D721Med (cell line): ENCODE data around the gene CTBP2.

Experiments
- DNase-seq: peaks from one replicate; pipeline ENCODE4 v3.0.0; 2011; ENCODE audit warnings: low spot score; ENCODE audit not compliant: insufficient read length
- FAIRE-seq: peaks from 2 replicates; lab custom pipeline; 2011; peaks lifted over from hg19 to GRCh38; lab: Jason Lieb, UNC
- TF ChIP-seq, protein P1 (sequence below): IDR thresholded peaks from 2 replicates; pipeline ENCODE4 v1.5.1; 2012; ENCODE audit warnings: mild to moderate bottlenecking, control low read depth; ENCODE audit not compliant: insufficient read depth; ENCODE audit errors: missing control alignments

Gene CTBP2

DNA sequence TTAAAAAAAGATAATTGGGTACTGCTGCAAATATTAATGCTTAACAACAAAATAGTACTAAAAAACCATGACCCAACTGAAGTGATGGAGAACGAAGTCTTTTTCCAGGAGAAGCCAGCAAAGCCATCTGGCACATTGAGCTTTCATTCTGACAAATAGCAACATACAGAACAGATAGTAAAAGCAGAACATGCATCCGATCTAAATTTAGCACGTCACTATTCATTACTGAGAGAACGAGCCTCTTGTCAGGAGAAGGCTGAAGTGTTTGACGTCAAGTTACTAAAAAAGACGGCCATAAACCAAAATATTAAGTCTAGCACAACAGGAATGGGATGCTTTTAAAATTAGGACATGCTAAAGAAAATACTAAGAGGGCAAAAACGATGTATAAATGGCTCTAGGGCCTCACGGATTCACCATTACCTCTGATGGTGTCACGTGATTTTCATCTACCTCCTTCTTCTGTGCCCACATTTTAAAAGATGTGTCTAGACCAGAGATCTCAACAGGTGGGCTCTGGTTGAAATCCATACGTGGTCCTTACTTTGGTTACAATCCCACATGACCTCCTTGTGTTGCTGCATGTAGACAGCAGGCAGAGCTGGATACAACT lies 52.3 kb downstream of the CTBP2 start:
- DNase-seq, result no peak
- TF ChIP-seq, protein P1, sequence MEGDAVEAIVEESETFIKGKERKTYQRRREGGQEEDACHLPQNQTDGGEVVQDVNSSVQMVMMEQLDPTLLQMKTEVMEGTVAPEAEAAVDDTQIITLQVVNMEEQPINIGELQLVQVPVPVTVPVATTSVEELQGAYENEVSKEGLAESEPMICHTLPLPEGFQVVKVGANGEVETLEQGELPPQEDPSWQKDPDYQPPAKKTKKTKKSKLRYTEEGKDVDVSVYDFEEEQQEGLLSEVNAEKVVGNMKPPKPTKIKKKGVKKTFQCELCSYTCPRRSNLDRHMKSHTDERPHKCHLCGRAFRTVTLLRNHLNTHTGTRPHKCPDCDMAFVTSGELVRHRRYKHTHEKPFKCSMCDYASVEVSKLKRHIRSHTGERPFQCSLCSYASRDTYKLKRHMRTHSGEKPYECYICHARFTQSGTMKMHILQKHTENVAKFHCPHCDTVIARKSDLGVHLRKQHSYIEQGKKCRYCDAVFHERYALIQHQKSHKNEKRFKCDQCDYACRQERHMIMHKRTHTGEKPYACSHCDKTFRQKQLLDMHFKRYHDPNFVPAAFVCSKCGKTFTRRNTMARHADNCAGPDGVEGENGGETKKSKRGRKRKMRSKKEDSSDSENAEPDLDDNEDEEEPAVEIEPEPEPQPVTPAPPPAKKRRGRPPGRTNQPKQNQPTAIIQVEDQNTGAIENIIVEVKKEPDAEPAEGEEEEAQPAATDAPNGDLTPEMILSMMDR, result no peak
- FAIRE-seq, result no peak

DNA sequence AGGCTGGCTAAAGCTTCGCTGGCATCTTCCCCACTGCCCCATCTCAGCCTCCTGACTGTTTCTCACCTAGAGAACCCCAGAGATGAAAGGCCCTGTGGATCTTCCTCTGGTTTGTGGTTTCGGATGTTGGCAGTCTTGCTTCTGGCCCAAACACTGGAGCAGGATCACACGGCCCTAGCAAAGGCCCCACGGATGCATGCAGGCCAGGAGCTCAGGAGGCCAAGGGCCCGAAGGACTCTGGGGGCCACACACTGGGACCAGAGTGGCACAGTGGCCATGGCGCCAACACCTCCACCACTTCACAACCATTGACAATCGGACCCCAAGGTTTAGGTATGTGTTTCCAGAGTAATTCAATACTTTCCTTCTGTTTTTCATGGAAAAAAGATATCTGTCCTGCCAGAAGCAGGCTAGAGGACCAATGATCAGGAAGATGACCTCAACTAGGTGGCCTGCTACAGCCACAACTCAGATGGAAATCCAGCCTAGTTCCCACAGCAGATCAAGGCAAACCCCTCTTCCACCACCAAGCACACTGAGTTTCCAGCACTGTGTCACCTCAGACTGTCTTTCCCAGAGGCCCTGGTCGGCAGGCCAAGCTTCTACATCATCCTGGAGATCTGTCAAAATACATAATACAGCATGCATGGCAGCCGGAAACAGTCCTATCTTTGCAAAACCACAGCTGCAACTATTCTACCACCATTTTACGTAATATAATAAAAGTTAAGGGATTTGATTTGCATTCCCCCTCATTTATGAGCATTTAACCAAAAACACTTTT lies 53.0 kb downstream of the CTBP2 start:
- TF ChIP-seq, protein P1, result no peak
- no peak for DNase-seq
- FAIRE-seq, result no peak

DNA sequence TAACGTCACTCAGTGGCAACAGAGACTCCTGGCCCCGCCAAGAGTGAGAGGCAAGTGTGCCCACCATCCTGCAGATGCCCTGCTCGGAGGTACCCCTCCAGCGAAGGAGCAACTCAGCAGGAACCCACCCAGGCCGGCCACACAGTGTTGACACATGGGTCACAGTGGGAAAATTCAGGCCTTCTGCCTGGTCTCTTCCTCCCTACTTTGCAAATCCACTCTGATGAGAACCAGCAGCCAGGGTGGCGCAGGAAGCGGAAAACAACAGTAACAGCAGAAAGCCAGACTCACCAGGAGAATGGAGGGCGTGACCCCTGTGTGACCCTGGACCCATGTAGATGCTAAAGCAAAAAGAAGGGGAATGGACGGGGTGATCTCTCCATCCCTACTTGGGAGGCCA lies 53.8 kb downstream of the CTBP2 start:
- no peak for FAIRE-seq
- no peak for DNase-seq
- TF ChIP-seq, protein P1, result no peak

DNA sequence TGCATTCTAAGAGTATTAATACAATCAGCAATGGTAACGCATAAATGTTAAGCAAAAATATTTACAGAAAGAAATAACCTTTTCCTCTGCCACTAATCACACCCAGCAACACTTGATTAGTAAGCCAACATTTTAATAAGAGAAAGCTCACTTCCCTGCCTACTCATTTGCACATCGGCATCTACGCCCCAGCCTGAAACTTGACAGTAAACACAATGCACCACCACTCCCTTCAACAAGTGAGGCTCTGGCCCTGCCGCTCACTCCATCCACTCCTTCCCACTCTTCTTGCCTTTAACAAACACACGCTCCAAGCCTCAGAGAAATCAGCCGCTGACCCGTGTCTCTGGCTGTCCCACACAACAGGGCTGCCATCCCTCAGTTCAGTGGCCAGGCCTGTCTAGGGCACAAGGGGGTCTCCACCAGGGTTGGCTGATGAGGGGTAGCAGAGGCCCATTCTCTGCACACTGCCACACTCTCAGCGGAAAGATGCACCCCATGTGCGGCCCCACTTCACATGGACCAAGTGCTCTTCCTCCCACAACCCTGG lies 54.6 kb downstream of the CTBP2 start:
- TF ChIP-seq, protein P1, result no peak
- DNase-seq (no peak), FAIRE-seq (no peak)

DNA sequence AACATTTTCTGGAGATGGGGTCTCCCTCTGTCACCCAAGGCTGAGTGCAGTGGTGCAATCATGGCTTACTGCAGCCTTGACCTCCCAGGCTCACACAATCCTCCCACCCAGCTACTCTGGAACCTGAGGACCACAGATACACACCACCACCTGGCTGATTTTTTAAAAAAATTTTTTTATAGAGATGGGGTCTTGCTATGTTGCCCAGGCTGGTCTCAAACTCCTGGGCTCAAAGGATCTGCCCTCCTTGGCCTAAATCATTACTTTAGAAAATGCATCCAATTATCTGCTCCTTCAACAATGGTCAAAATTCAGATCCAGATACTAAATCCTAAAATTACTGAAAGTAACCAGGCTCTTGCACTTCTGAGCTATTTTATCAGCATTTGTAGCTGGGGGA lies 55.2 kb downstream of the CTBP2 start:
- FAIRE-seq, result no peak
- TF ChIP-seq, protein P1, result no peak
- DNase-seq, result no peak

DNA sequence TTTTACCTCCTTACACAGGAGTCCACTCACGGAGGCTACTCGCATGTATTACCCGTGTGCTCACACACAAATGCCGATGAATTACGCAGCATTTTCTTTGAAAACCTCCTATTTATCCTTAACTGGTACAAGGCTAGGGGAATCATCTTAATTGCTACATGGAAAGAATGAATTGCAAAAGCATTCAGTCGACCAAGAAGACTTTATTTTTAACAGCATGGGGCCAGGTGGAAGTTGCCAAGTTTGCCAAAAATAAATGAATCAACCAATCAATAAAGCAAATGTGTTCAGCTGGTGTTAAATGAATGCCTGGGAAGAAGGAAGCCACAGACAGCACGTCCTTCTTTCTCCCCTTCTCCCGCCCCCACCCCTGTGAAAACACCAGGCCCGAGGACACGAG lies 55.8 kb downstream of the CTBP2 start:
- FAIRE-seq (no peak), DNase-seq (no peak)
- TF ChIP-seq, protein P1, result no peak

DNA sequence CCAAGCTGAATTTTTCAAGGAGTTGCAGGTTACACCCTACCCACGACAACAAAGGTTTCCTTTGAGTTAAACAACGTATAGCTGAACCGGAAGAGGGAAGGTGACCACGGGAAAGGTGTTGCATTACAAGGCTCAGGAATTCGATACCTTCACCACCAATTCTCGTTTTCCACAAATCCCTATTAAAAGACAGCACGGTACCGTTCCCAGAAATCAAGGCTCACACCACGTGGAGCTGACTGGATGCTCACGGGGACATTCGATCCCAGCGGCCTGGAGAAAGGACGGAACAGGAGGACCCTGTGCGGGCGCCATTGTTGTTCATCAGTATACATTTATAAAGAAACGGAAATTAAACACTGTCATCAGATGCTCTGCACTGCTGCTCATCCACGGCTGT lies 56.4 kb downstream of the CTBP2 start:
- FAIRE-seq, result no peak
- DNase-seq, result no peak
- TF ChIP-seq, protein P1, result no peak
